Activated naive CD4-positive, alpha-beta T cell treated with anti-CD3 and anti-CD28 coated beads for 36 hours (primary cell): ENCODE data around the gene GOLT1B. TPM values are rescaled to one million over a fixed set of nuclear protein-coding genes. Genes with fewer than 3 reads are reported as not detected.

Experiments used
- total RNA-seq, 2 experiments: library from RNA; stranded (reverse); gene quantifications; one replicate each; pipeline ENCODE4 v1.2.3, GENCODE V29; 2021

GOLT1B gene
- total RNA-seq, 2 experiments from 2014 or later = 36.2 to 36.8 TPM

Other genes with a start within 250 kb of the GOLT1B start
- not detected for gene SLCO1A2, start 166.9 kb upstream of the GOLT1B start, total RNA-seq
- gene IAPP, start 128.9 kb upstream of the GOLT1B start, total RNA-seq = not detected
- gene PYROXD1, start 64.1 kb upstream of the GOLT1B start, total RNA-seq = 10 to 100 TPM; 21.0 to 21.6 TPM
- gene RECQL, start 154 bp upstream of the GOLT1B start, total RNA-seq = 10 to 100 TPM; 89.8 to 93.7 TPM
- gene SPX, start 24.5 kb downstream of the GOLT1B start, total RNA-seq = under 1 TPM; 0.50 to 0.57 TPM
- gene GYS2, start 103.1 kb downstream of the GOLT1B start, total RNA-seq = not detected
- 1,000 to 10,000 TPM; 2,296 to 2,461 TPM for gene LDHB, start 156.1 kb downstream of the GOLT1B start, total RNA-seq